ENCODE results near the gene IQSEC2.

DNA sequence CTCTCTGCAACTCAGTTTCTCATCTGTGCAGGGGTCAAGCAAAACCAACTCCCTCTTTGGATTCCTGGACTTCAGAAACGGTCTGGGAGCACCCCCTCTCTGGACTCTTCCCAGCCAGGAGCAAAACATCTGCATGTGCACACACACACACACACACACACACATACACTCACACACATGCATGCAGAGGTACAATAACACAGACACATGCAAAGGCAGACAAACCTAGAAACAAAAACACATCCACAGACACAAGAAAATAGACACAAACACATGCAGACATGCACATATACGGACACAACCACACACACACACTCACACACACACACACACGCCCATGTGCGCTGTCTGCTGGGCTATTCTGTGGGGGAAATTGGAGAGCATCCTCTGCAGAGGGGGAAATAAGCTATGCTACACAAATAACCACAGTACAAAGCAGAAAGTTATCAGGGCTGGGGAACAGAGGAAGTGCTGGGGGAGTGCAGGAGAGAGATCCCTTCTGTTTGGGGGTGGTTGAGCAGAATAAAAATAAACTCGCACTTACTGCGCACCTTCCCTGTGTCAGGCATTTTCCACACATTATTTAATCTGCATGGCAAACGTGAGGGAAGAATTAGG is 19.9 kb downstream of the IQSEC2 start:
- TF ChIP-seq HNRNPUL1 (IDR thresholded peaks at IDR 0.05; ENCODE audit: low read depth, low read length) (no peak), E2F2 (CRISPR knock-in tag; IDR thresholded peaks at IDR 0.05; ENCODE audit: borderline replicate concordance) (no peak), NFE2L1 (CRISPR knock-in tag; IDR thresholded peaks at IDR 0.05; ENCODE audit: borderline replicate concordance) (no peak), KDM5B (CRISPR knock-in tag; IDR thresholded peaks at IDR 0.05; ENCODE audit: borderline replicate concordance) (no peak), THAP7 (CRISPR knock-in tag; IDR thresholded peaks at IDR 0.05) (no peak), CEBPB (IDR thresholded peaks at IDR 0.05; ENCODE audit: borderline replicate concordance, low read depth, low read length) (no peak), YY1 (IDR thresholded peaks at IDR 0.05; ENCODE audit: insufficient read depth, insufficient replicate concordance, low read depth, low read length) (no peak), SALL2 (CRISPR knock-in tag; IDR thresholded peaks at IDR 0.05) (no peak), TAF1 (CRISPR knock-in tag; IDR thresholded peaks at IDR 0.05) (no peak), POLR2AphosphoS5 (IDR thresholded peaks at IDR 0.05; ENCODE audit: low read depth, low read length) (no peak)
- TF ChIP-seq, protein P1, sequence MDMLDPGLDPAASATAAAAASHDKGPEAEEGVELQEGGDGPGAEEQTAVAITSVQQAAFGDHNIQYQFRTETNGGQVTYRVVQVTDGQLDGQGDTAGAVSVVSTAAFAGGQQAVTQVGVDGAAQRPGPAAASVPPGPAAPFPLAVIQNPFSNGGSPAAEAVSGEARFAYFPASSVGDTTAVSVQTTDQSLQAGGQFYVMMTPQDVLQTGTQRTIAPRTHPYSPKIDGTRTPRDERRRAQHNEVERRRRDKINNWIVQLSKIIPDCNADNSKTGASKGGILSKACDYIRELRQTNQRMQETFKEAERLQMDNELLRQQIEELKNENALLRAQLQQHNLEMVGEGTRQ (IDR thresholded peaks at IDR 0.05; ENCODE audit: low read depth, low read length) = no peak
- TF ChIP-seq, protein P1 (CRISPR knock-in tag; IDR thresholded peaks at IDR 0.05; ENCODE audit: borderline replicate concordance) = no peak
